ENCODE data around the gene CEP250. TPM values are rescaled to one million over a fixed set of nuclear protein-coding genes. Genes with fewer than 3 reads are reported as not detected.

Gene CEP250
- total RNA-seq, 1 experiment from 2014 or later = 52.5 TPM

DNA sequence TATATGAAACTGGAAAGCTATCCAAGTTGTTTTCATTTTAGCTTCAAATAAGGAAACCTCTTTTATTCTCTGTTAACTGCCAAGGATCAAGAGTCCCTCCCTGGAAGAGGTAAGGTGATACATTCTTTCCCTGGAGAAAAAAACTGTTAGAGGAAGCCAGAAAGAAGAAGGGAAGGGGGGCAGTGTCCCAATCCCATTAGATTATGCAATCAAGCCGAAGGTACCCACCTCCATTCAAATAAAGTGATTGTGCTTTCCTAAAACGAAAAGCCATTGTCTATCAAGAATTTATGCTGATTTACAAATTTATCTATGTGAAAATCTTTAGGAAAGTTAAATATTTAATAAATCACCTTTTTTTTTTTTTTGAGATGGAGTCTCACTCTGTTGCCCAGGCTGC lies 34.1 kb upstream of the CEP250 start:
- DNase-seq (no peak), ATAC-seq (no peak)
- ChIA-PET CTCF (no interaction called here), POLR2A (ENCODE audit: unreplicated experiment) (interaction anchor here (0.7 kb wide), 1 partner anchor 8 kb away, joined by 18 read pairs; no protein-coding TSS in a partner anchor)
- no peak for TF ChIP-seq EZH2 (IDR thresholded peaks at IDR 0.05; ENCODE audit: low read length, unreplicated experiment)
- TF ChIP-seq, protein P1, sequence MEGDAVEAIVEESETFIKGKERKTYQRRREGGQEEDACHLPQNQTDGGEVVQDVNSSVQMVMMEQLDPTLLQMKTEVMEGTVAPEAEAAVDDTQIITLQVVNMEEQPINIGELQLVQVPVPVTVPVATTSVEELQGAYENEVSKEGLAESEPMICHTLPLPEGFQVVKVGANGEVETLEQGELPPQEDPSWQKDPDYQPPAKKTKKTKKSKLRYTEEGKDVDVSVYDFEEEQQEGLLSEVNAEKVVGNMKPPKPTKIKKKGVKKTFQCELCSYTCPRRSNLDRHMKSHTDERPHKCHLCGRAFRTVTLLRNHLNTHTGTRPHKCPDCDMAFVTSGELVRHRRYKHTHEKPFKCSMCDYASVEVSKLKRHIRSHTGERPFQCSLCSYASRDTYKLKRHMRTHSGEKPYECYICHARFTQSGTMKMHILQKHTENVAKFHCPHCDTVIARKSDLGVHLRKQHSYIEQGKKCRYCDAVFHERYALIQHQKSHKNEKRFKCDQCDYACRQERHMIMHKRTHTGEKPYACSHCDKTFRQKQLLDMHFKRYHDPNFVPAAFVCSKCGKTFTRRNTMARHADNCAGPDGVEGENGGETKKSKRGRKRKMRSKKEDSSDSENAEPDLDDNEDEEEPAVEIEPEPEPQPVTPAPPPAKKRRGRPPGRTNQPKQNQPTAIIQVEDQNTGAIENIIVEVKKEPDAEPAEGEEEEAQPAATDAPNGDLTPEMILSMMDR (conservative IDR thresholded peaks at IDR 0.05; ENCODE audit: low read depth, low read length) = no peak
- no peak for TF ChIP-seq EZH2phosphoT487 (IDR thresholded peaks at IDR 0.05; ENCODE audit: borderline replicate concordance, low read length)
- Histone ChIP-seq H3K27me3 (ENCODE audit: low read length) (no peaks in the 10 kb centered on the region), H3K9ac (ENCODE audit: low read length) (no peak overlapping the region), H3K9me2 (replicated peaks; ENCODE audit: low read length) (no peaks in the 10 kb centered on the region), H3K4me1 (ENCODE audit: insufficient read depth, low read length) (no peaks in the 10 kb centered on the region), H3K27ac (ENCODE audit: low read length) (no peak overlapping the region), H3K4me3 (ENCODE audit: low read length) (no peak overlapping the region), H4K20me1 (ENCODE audit: low read length) (no peaks in the 10 kb centered on the region), H3K4me2 (ENCODE audit: low read length) (no peak overlapping the region), H3F3A (ENCODE audit: low read length, unreplicated experiment) (no peaks in the 10 kb centered on the region), H3K36me3 (ENCODE audit: low read depth, low read length) (no peaks in the 10 kb centered on the region), H2AFZ (ENCODE audit: low read length) (no peak overlapping the region), H3K79me2 (ENCODE audit: low read length) (no peaks in the 10 kb centered on the region), H3K9me3 (ENCODE audit: low read length) (no peaks in the 10 kb centered on the region)
- no TSS peak for BruUV-seq (replicated peaks)
- intact Hi-C loops (cut with micrococcal nuclease) = no loop called here

DNA sequence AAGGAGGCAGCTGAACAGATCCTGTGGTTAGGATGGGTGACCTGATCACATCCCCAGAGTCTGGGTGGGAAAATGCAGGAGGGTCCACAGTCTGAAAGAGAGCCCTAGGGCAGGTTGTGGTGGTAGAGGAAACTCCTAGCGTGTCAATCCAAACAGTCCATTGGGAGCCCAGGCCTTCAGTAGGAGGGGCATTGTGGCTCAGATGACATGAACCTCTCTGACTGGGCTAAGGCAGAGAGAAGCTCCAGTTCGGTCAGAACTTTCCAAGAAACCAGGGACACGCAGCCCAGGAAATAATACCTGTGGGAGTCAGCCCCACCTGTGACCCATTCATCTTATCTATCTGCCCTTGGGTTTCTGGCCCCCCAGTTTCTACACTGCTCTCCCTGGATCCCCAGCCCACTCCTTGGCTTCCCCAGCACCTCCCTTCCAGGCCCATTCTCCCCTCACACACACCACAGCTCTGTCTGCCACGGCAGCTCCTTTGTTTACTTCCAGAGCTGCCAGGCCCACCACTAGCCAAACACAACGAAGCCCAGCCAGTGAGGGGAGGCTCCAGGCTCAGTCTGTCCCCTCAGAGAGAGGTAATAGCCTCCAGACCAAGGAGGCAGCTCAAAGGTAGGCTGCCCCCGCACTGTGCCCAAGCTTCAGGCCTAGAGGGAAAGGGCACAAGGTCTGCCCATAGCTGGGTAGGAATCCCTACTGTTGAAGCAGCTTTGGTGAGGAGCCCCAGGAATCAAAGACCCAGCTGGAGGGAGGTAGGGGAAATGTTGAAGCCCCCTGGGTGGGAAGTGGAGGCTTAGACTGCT lies 23.6 kb upstream of the CEP250 start:
- no peaks in the 10 kb centered on the region for H3K36me3 ChIP-seq (ENCODE audit: low read depth, low read length)
- no peaks in the 10 kb centered on the region for H3K9me2 ChIP-seq (replicated peaks; ENCODE audit: low read length)
- H3K4me1 ChIP-seq (ENCODE audit: insufficient read depth, low read length) = no peaks in the 10 kb centered on the region
- no TSS peak for BruUV-seq (replicated peaks)
- H3K27ac ChIP-seq (ENCODE audit: low read length) = no peak overlapping the region
- H3K4me2 ChIP-seq (ENCODE audit: low read length) = no peak overlapping the region
- H3K27me3 ChIP-seq (ENCODE audit: low read length) = no peaks in the 10 kb centered on the region
- H4K20me1 ChIP-seq (ENCODE audit: low read length) = no peaks in the 10 kb centered on the region
- ChIA-PET POLR2A (ENCODE audit: unreplicated experiment) (interaction anchor here (0.5 kb wide), 1 partner anchor 60 kb away, joined by 7 read pairs; no protein-coding TSS in a partner anchor), CTCF (interaction anchor here (0.5 kb wide), 1 partner anchor 134 kb away, joined by 6 read pairs; no protein-coding TSS in a partner anchor)
- no peak overlapping the region for H3K9ac ChIP-seq (ENCODE audit: low read length)
- DNase-seq (no peak), ATAC-seq (0 out of 2 replicates have a peak, but pooled peaks have one; percentile 27)
- no peaks in the 10 kb centered on the region for H3F3A ChIP-seq (ENCODE audit: low read length, unreplicated experiment)
- H3K9me3 ChIP-seq (ENCODE audit: low read length) = no peaks in the 10 kb centered on the region
- no peaks in the 10 kb centered on the region for H3K79me2 ChIP-seq (ENCODE audit: low read length)
- no peak overlapping the region for H3K4me3 ChIP-seq (ENCODE audit: low read length)
- no peak overlapping the region for H2AFZ ChIP-seq (ENCODE audit: low read length)
- no peak for TF ChIP-seq EZH2phosphoT487 (IDR thresholded peaks at IDR 0.05; ENCODE audit: borderline replicate concordance, low read length)
- TF ChIP-seq, protein P1 (conservative IDR thresholded peaks at IDR 0.05; ENCODE audit: low read depth, low read length) = no peak
- no peak for TF ChIP-seq EZH2 (IDR thresholded peaks at IDR 0.05; ENCODE audit: low read length, unreplicated experiment)
- intact Hi-C loops (cut with micrococcal nuclease) = no loop called here

DNA sequence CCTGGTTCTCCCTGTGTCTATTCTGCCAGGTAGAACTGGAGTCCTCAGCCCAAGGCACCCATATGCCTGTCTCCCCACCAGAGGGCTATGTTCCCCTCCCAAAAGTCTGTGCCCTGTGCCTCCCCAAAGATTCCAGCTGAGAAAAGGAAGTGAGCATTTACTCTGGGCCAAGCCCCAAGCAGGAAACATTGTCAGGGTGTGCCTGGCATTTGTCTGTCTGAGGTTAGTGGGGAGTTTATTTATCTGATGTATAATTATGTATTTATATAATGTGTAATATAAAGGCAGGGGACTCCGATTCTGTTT lies 23.0 kb upstream of the CEP250 start:
- no peaks in the 10 kb centered on the region for H3K79me2 ChIP-seq (ENCODE audit: low read length)
- no peaks in the 10 kb centered on the region for H3K27me3 ChIP-seq (ENCODE audit: low read length)
- CTCF ChIA-PET = interaction anchor here (0.5 kb wide), 1 partner anchor 135 kb away, joined by 6 read pairs; no protein-coding TSS in a partner anchor
- POLR2A ChIA-PET (ENCODE audit: unreplicated experiment) = interaction anchor here (0.5 kb wide), 1 partner anchor 61 kb away, joined by 7 read pairs; no protein-coding TSS in a partner anchor
- H3K27ac ChIP-seq (ENCODE audit: low read length) = no peak overlapping the region
- ATAC-seq (peak; percentile 37), DNase-seq (no peak)
- no peak overlapping the region for H3K9ac ChIP-seq (ENCODE audit: low read length)
- H3K9me3 ChIP-seq (ENCODE audit: low read length) = no peaks in the 10 kb centered on the region
- H3F3A ChIP-seq (ENCODE audit: low read length, unreplicated experiment) = no peaks in the 10 kb centered on the region
- intact Hi-C loops (cut with micrococcal nuclease) = no loop called here
- no peaks in the 10 kb centered on the region for H3K9me2 ChIP-seq (replicated peaks; ENCODE audit: low read length)
- no peak overlapping the region for H3K4me2 ChIP-seq (ENCODE audit: low read length)
- TF ChIP-seq, protein P1 (conservative IDR thresholded peaks at IDR 0.05; ENCODE audit: low read depth, low read length) = no peak
- TF ChIP-seq EZH2 (IDR thresholded peaks at IDR 0.05; ENCODE audit: low read length, unreplicated experiment) = no peak
- no peak for TF ChIP-seq EZH2phosphoT487 (IDR thresholded peaks at IDR 0.05; ENCODE audit: borderline replicate concordance, low read length)
- no peak overlapping the region for H2AFZ ChIP-seq (ENCODE audit: low read length)
- no TSS peak for BruUV-seq (replicated peaks)
- no peaks in the 10 kb centered on the region for H3K4me1 ChIP-seq (ENCODE audit: insufficient read depth, low read length)
- no peaks in the 10 kb centered on the region for H4K20me1 ChIP-seq (ENCODE audit: low read length)
- no peaks in the 10 kb centered on the region for H3K36me3 ChIP-seq (ENCODE audit: low read depth, low read length)
- no peak overlapping the region for H3K4me3 ChIP-seq (ENCODE audit: low read length)
